H1 (cell line): Measurements from ENCODE around the gene PPY. TPM values are rescaled to one million over a fixed set of nuclear protein-coding genes. Genes with fewer than 3 reads are reported as not detected.
"Not testable (repeated sequence)": the region's sequence is repeated elsewhere in the genome, so short reads cannot be mapped to it uniquely, and the experiment has no call there.

Source experiments
- CTCF ChIA-PET: fragments of 300-600 bp; sonication (Branson Sonifier 250); formaldehyde crosslinking; loops from one replicate; lab custom pipeline; 2021; ENCODE audit not compliant: partially characterized antibody; lab: Charles Lee
- POLR2A ChIA-PET: fragments of 300-600 bp; sonication (Branson Sonifier 250); formaldehyde crosslinking; loops from one replicate; lab custom pipeline; 2021; ENCODE audit warnings: inconsistent platforms; ENCODE audit not compliant: partially characterized antibody; lab: Charles Lee
- DNase-seq, 2 experiments: peaks; one replicate each; pipeline versions ENCODE4 v3.0.0 to v3.0.0-alpha.2; 2010 to 2022; ENCODE audit warnings: low spot score in 2 of 2, low read depth in 1 of 2, mixed read lengths in 1 of 2
- FAIRE-seq: peaks from 2 replicates; lab custom pipeline; 2011; peaks lifted over from hg19 to GRCh38; lab: Jason Lieb, UNC
- H2AFZ ChIP-seq: 2 replicates; pipeline ENCODE4 v1.8.1; 2012; ENCODE audit warnings: low read length, inconsistent platforms
- H2AK5ac ChIP-seq: 2 replicates; pipeline ENCODE4 v1.6.1; 2013; ENCODE audit warnings: low read depth, low read length
- H2BK120ac ChIP-seq: replicated peaks from 2 replicates; pipeline ENCODE3; 2013; ENCODE audit warnings: low read depth, low read length, inconsistent platforms
- H2BK12ac ChIP-seq: 2 replicates; pipeline ENCODE4 v1.6.1; 2013; ENCODE audit warnings: low read depth, low read length
- H2BK15ac ChIP-seq: 2 replicates; pipeline ENCODE4 v1.6.1; 2013; ENCODE audit warnings: low read length
- H2BK20ac ChIP-seq: 2 replicates; pipeline ENCODE4 v1.6.1; 2013; ENCODE audit warnings: low read length
- H2BK5ac ChIP-seq: 2 replicates; pipeline ENCODE4 v1.6.1; 2013; ENCODE audit warnings: low read depth, low read length
- H3K14ac ChIP-seq: 2 replicates; pipeline ENCODE4 v1.6.1; 2013; ENCODE audit warnings: inconsistent platforms; ENCODE audit not compliant: insufficient read length
- H3K18ac ChIP-seq: 2 replicates; pipeline ENCODE4 v1.6.1; 2013; ENCODE audit warnings: low read length; ENCODE audit errors: extremely low read depth
- H3K23ac ChIP-seq: 2 replicates; pipeline ENCODE4 v1.6.1; 2013; ENCODE audit warnings: inconsistent platforms; ENCODE audit not compliant: insufficient read length
- H3K23me2 ChIP-seq: 2 replicates; pipeline ENCODE4 v1.6.1; 2013; ENCODE audit warnings: low read depth, low read length
- H3K27ac ChIP-seq: 2 replicates; pipeline ENCODE4 v1.6.1; 2011; ENCODE audit warnings: low read depth, low read length, inconsistent platforms
- H3K27me3 ChIP-seq, 4 experiments: replicated peaks in 1 of 4; 1 replicate in 1 of 4; 2 replicates in 3 of 4; pipeline versions ENCODE4 v1.6.1 to v1.8.1; 2011 to 2013; ENCODE audit warnings: low read length in 3 of 4, mild to moderate bottlenecking in 3 of 4, inconsistent platforms in 2 of 4, mixed read lengths in 2 of 4, moderate library complexity in 1 of 4; ENCODE audit not compliant: control insufficient read depth in 3 of 4, insufficient read depth in 3 of 4; ENCODE audit errors: extremely low read depth in 1 of 4
- H3K36me3 ChIP-seq, 4 experiments: 2 replicates each; pipeline versions ENCODE4 v1.6.1 to v1.8.1; 2011 to 2013; ENCODE audit warnings: mild to moderate bottlenecking in 4 of 4, low read length in 3 of 4, moderate library complexity in 2 of 4, control low read depth in 1 of 4, inconsistent platforms in 1 of 4; ENCODE audit not compliant: insufficient read depth in 4 of 4, control insufficient read depth in 2 of 4
- H3K4ac ChIP-seq: replicated peaks from 2 replicates; pipeline ENCODE3; 2013; ENCODE audit warnings: low read length, low read depth, mixed read lengths, inconsistent platforms; ENCODE audit not compliant: insufficient read length
- H3K4me1 ChIP-seq, 4 experiments: replicated peaks in 1 of 4; 1 replicate in 1 of 4; 2 replicates in 3 of 4; pipeline versions ENCODE4 v1.6.1 to v1.8.1; 2011 to 2013; ENCODE audit warnings: low read length in 3 of 4, inconsistent platforms in 2 of 4, mixed read lengths in 1 of 4; ENCODE audit not compliant: insufficient read depth in 4 of 4, control insufficient read depth in 3 of 4
- H3K4me2 ChIP-seq, 2 experiments: 2 replicates each; pipeline versions ENCODE4 v1.6.1 to v1.8.1; 2011 to 2013; ENCODE audit warnings: low read depth in 2 of 2, low read length in 2 of 2, control low read depth in 1 of 2, inconsistent platforms in 1 of 2, mild to moderate bottlenecking in 1 of 2; ENCODE audit not compliant: insufficient read depth in 1 of 2
- H3K4me3 ChIP-seq, 4 experiments: fragments of 200-600, 300-600 bp in 1 of 4; sonication (generic), shearing (Covaris generic), sonication (Bioruptor Twin) in 1 of 4; 2 replicates each; pipeline versions ENCODE4 v1.5.1 to v1.8.1; 2011 to 2016; ENCODE audit warnings: low read length in 4 of 4, low read depth in 3 of 4, control low read depth in 2 of 4, inconsistent platforms in 2 of 4, mild to moderate bottlenecking in 2 of 4, mixed read lengths in 1 of 4, moderate library complexity in 1 of 4; ENCODE audit not compliant: insufficient read depth in 2 of 4; ENCODE audit errors: extremely low read depth in 1 of 4
- H3K56ac ChIP-seq: replicated peaks from 2 replicates; pipeline ENCODE3; 2013; ENCODE audit warnings: low read depth, mild to moderate bottlenecking, mixed read lengths, low read length, inconsistent platforms; ENCODE audit not compliant: insufficient read length
- H3K79me1 ChIP-seq: 2 replicates; pipeline ENCODE4 v1.6.1; 2013; ENCODE audit warnings: low read depth, low read length, control low read depth
- H3K79me2 ChIP-seq, 2 experiments: 2 replicates each; pipeline versions ENCODE4 v1.6.1 to v1.8.1; 2012 to 2013; ENCODE audit warnings: low read length in 2 of 2, mild to moderate bottlenecking in 2 of 2, inconsistent platforms in 1 of 2; ENCODE audit not compliant: insufficient read depth in 2 of 2, control insufficient read depth in 1 of 2
- H3K9ac ChIP-seq, 4 experiments: replicated peaks in 1 of 4; 1 replicate in 1 of 4; 2 replicates in 3 of 4; pipeline versions ENCODE4 v1.6.1 to v1.8.1; 2011 to 2013; ENCODE audit warnings: low read depth in 3 of 4, low read length in 3 of 4, control low read depth in 2 of 4, mild to moderate bottlenecking in 2 of 4, moderate library complexity in 2 of 4, inconsistent platforms in 1 of 4; ENCODE audit errors: extremely low read depth in 1 of 4
- H3K9me3 ChIP-seq, 2 experiments: 2 replicates each; pipeline versions ENCODE4 v1.6.1 to v1.8.1; 2012 to 2013; ENCODE audit warnings: mild to moderate bottlenecking in 2 of 2, moderate library complexity in 2 of 2, control low read depth in 1 of 2, inconsistent platforms in 1 of 2, low read depth in 1 of 2, low read length in 1 of 2, mixed read lengths in 1 of 2; ENCODE audit not compliant: insufficient read depth in 2 of 2
- H4K20me1 ChIP-seq, 2 experiments: replicated peaks in 1 of 2; 2 replicates each; pipeline versions ENCODE3 to v1.8.1; 2011 to 2013; ENCODE audit warnings: inconsistent platforms in 2 of 2, low read length in 2 of 2, mild to moderate bottlenecking in 1 of 2; ENCODE audit not compliant: insufficient read depth in 2 of 2, control insufficient read depth in 1 of 2
- H4K5ac ChIP-seq: 2 replicates; pipeline ENCODE4 v1.6.1; 2013; ENCODE audit warnings: low read length, low read depth, mixed read lengths, inconsistent platforms; ENCODE audit not compliant: insufficient read length
- H4K8ac ChIP-seq: 2 replicates; pipeline ENCODE4 v1.8.0; 2013; ENCODE audit warnings: mild to moderate bottlenecking, moderate library complexity, low read length, inconsistent platforms; ENCODE audit not compliant: insufficient read depth; ENCODE audit errors: extremely low read depth
- H4K91ac ChIP-seq: replicated peaks from 2 replicates; pipeline ENCODE3; 2013; ENCODE audit warnings: low read length, mixed read lengths, inconsistent platforms; ENCODE audit not compliant: insufficient read length
- WGBS, 2 experiments: shearing (Covaris generic) in 1 of 2; methylation state at CpG; one replicate each; pipeline versions ENCODE4 v1.1.6 to v1.1.7; 2013 to 2015; ENCODE audit warnings: low lambda C conversion rate in 2 of 2, mixed read lengths in 2 of 2, inconsistent platforms in 1 of 2, low coverage in 1 of 2, missing lambda C conversion rate in 1 of 2; ENCODE audit not compliant: insufficient replicate concordance in 2 of 2, insufficient coverage in 1 of 2, insufficient read length in 1 of 2; ENCODE audit errors: extremely low coverage in 1 of 2, missing lambda C conversion rate in 1 of 2; 5-methylcytosine and 5-hydroxymethylcytosine counted together
- polyA plus RNA-seq, 7 experiments: library from polyadenylated mRNA; depleted of rRNA in 3 of 7; stranded (reverse) in 5 of 7; unstranded in 2 of 7; fragments of >200 nt in 5 of 7; fragments of 200-250 nt in 2 of 7; gene quantifications; 1 replicate in 5 of 7; 2 replicates in 1 of 7; 4 replicates in 1 of 7; pipeline versions ENCODE4 v1.2.1 to v1.2.3, GENCODE V29; 2011 to 2013; ENCODE audit warnings: missing spikeins in 2 of 7, mixed read lengths in 2 of 7
- total RNA-seq: library from RNA; stranded (reverse); fragmentation: NEBNext Ultra II Directional; extraction: Animal tissue kit (Norgen Biotek cat#: 25700); gene quantifications from 2 replicates; pipeline ENCODE4 v1.2.1, GENCODE V29; 2021

Gene PPY
- total and polyA plus RNA-seq, 2 of the 8 experiments (the other 6 are each of a cell fraction or from before 2014, with no cell fraction given), result 0.26 TPM; not detected in 1

DNA sequence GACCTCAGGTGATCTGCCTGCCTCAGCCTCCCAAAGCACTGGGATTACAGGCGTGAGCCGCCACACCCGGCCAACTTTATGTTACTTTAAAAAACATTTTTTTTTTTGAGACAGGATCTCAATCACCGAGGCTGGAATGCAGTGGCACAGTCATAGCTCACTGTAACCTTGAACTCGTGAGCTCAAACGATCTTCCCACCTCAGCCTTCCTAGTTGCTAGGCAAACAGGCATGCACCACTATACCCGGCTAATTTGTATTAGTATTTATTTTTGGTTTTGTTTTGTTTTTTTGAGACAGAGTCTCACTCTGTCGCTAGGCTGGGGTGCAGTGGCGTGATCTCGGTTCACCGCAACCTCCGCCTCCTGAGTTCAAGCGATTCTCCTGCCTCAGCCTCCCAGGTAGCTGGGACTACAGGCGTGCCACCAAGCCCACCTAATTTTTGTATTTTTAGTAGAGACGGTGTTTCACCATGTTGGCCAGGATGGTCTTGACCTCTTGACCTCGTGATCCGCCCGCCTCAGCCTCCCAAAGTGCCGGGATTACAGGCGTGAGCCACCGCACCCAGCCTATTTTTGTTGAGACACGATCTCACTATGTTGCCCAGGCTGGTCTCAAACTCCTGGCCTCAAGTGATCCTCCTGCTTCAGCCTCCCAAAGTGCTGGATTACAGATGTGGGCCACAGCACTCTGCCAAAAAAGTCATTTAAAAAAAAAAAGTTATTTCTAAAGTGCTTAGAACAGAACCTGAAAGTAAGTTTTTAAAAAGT is 30.4 kb upstream of the PPY start:
- H3K23me2 ChIP-seq, H4K8ac ChIP-seq, H2AK5ac ChIP-seq, H3K14ac ChIP-seq, H3K23ac ChIP-seq, H2BK5ac ChIP-seq, H3K27me3 ChIP-seq, H3K56ac ChIP-seq, H3K18ac ChIP-seq, H3K9ac ChIP-seq, H3K9me3 ChIP-seq, H2BK15ac ChIP-seq, H4K91ac ChIP-seq, H3K4me1 ChIP-seq, H4K20me1 ChIP-seq, H3K4me3 ChIP-seq, H2BK120ac ChIP-seq, H3K27ac ChIP-seq, H4K5ac ChIP-seq, FAIRE-seq, DNase-seq, H2BK20ac ChIP-seq, H3K36me3 ChIP-seq, POLR2A ChIA-PET, H3K4me2 ChIP-seq, H3K79me2 ChIP-seq, H2AFZ ChIP-seq, H2BK12ac ChIP-seq, H3K79me1 ChIP-seq, H3K4ac ChIP-seq: not testable (repeated sequence)
- CTCF ChIA-PET, result interaction anchor here (0.6 to 3.0 kb wide), 8 partner anchors 10 to 567 kb away, joined by 3 to 12 read pairs (median 3); partner anchors contain the start of gene PYY
- WGBS, 2 experiments, result 91% methylated on average over 22 of the region's 22 CpGs; no CpG with 5 or more reads in 1 of the 2 experiments
